SU-DHL-6 (cell line): Measurements from ENCODE around the gene ADAT1.
A peak's percentile ranks its signal among the peaks of the same experiment; 100 is the strongest.

ENCODE experiments used
- H2AFZ ChIP-seq: fragments of 200-600 bp; sonication (generic); 2 replicates; pipeline ENCODE4 v1.6.1; 2014; ENCODE audit warnings: low read depth, mild to moderate bottlenecking, moderate library complexity, mixed read lengths, antibody characterized with exemption, low read length; ENCODE audit not compliant: severe bottlenecking
- H3F3A ChIP-seq: fragments of 200-600 bp; shearing (Covaris generic); 2 replicates; pipeline ENCODE4 v1.6.0; 2016; ENCODE audit warnings: antibody characterized with exemption, mild to moderate bottlenecking; ENCODE audit not compliant: insufficient read depth
- H3K27ac ChIP-seq: fragments of 200-600 bp; sonication (generic); 2 replicates; pipeline ENCODE4 v1.5.1; 2016; ENCODE audit warnings: low read depth, mild to moderate bottlenecking, low read length, moderate library complexity, mixed read lengths
- H3K27me3 ChIP-seq: fragments of 200-600 bp; sonication (generic), shearing (Covaris generic); 2 replicates; pipeline ENCODE4 v1.6.0; 2014; ENCODE audit warnings: mild to moderate bottlenecking, low read length
- H3K36me3 ChIP-seq: fragments of 200-600 bp; sonication (generic); 2 replicates; pipeline ENCODE4 v1.6.1; 2014; ENCODE audit warnings: mild to moderate bottlenecking, low read length, mixed read lengths
- H3K4me2 ChIP-seq: fragments of 300-600, 200-600 bp; shearing (Covaris generic), sonication (generic); 2 replicates; pipeline ENCODE4 v1.6.0; 2014; ENCODE audit warnings: low read length, low read depth, mild to moderate bottlenecking; ENCODE audit not compliant: poor library complexity, severe bottlenecking
- H3K4me3 ChIP-seq: fragments of 200-600 bp; sonication (generic); 2 replicates; pipeline ENCODE4 v1.5.1; 2014; ENCODE audit warnings: antibody characterized with exemption, low read length, mild to moderate bottlenecking, mixed read lengths; ENCODE audit not compliant: insufficient read depth, poor library complexity, severe bottlenecking
- H3K79me2 ChIP-seq: fragments of 200-600 bp; sonication (generic); 2 replicates; pipeline ENCODE4 v1.6.1; 2014; ENCODE audit warnings: mild to moderate bottlenecking, low read length, moderate library complexity; ENCODE audit not compliant: insufficient read depth
- H3K9ac ChIP-seq: fragments of 200-600 bp; sonication (generic); 2 replicates; pipeline ENCODE4 v1.7.0; 2014; ENCODE audit warnings: mild to moderate bottlenecking, low read length
- H3K9me2 ChIP-seq: fragments of 200-600 bp; sonication (generic); replicated peaks from 2 replicates; pipeline ENCODE4 v1.6.1; 2014; ENCODE audit warnings: low read length; ENCODE audit not compliant: insufficient read depth
- H3K9me3 ChIP-seq: fragments of 200-600 bp; sonication (generic); 2 replicates; pipeline ENCODE4 v1.6.1; 2014; ENCODE audit warnings: low read length, mixed read lengths; ENCODE audit not compliant: insufficient read depth
- H4K20me1 ChIP-seq: fragments of 200-600 bp; sonication (generic); 2 replicates; pipeline ENCODE4 v1.6.1; 2014; ENCODE audit warnings: low read depth, mild to moderate bottlenecking, antibody characterized with exemption, low read length, moderate library complexity, mixed read lengths
- EZH2phosphoT487 ChIP-seq: fragments of 200-600 bp; sonication (generic), shearing (Covaris generic); conservative IDR thresholded peaks from 2 replicates; pipeline ENCODE4 v1.6.1; 2018; ENCODE audit warnings: mild to moderate bottlenecking, antibody characterized with exemption, low read length, moderate library complexity, mixed read lengths
- TF ChIP-seq, protein P1 (sequence below): fragments of 200-600 bp; sonication (generic); IDR thresholded peaks from one replicate; pipeline ENCODE4 v1.5.1; 2017; ENCODE audit warnings: antibody characterized with exemption, mild to moderate bottlenecking, low read length, moderate library complexity; ENCODE audit not compliant: insufficient read depth, poor library complexity, severe bottlenecking

ADAT1 gene

DNA sequence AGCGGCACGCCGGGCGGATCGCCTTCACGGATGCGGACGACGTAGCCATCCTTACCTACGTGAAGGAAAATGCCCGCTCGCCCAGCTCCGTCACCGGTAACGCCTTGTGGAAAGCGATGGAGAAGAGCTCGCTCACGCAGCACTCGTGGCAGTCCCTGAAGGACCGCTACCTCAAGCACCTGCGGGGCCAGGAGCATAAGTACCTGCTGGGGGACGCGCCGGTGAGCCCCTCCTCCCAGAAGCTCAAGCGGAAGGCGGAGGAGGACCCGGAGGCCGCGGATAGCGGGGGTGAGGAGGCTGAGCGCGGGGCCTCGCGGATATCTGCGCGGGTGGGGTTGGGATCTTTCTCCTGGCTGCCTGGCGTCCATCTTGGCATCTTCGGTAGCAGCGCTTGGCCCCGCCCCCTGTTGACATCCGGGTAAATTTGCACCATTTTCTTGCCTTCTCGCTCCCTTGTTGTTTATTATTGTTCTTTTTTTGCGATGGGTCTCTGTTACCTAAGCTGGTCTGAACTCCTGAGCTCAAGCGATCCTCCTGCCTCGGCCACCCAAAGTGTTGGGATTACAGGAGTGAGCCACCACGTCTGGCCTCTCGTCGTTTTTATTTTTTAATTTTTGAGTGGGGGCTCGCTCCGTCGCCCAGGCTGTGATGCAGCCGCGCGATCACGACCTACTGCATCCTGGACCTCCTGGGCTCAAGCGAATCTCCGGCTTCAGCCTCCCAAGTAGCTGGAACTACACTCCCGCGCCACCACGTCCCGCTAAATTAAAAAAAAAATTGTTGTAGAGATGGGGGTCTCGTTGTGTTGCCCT is 25.4 kb upstream of the ADAT1 start:
- no peaks in the 10 kb centered on the region for H3K9me2 ChIP-seq
- H3K4me3 ChIP-seq = peak overlapping the region; percentile 92
- H3K79me2 ChIP-seq = peaks cover 95% of the 10 kb centered on the region
- H3K4me2 ChIP-seq = peak overlapping the region; percentile 99
- H3K36me3 ChIP-seq = 0 out of 2 replicates have a peak, but pooled peaks cover 3% of the 10 kb centered on the region
- no peak for TF ChIP-seq EZH2phosphoT487
- TF ChIP-seq, protein P1, sequence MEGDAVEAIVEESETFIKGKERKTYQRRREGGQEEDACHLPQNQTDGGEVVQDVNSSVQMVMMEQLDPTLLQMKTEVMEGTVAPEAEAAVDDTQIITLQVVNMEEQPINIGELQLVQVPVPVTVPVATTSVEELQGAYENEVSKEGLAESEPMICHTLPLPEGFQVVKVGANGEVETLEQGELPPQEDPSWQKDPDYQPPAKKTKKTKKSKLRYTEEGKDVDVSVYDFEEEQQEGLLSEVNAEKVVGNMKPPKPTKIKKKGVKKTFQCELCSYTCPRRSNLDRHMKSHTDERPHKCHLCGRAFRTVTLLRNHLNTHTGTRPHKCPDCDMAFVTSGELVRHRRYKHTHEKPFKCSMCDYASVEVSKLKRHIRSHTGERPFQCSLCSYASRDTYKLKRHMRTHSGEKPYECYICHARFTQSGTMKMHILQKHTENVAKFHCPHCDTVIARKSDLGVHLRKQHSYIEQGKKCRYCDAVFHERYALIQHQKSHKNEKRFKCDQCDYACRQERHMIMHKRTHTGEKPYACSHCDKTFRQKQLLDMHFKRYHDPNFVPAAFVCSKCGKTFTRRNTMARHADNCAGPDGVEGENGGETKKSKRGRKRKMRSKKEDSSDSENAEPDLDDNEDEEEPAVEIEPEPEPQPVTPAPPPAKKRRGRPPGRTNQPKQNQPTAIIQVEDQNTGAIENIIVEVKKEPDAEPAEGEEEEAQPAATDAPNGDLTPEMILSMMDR = no peak
- no peaks in the 10 kb centered on the region for H3K27me3 ChIP-seq
- peak overlapping the region; percentile 30 for H2AFZ ChIP-seq
- H3K9ac ChIP-seq = peak overlapping the region; percentile 87
- H3F3A ChIP-seq = no peaks in the 10 kb centered on the region; the same call in 1 of the 2 replicates
- no peaks in the 10 kb centered on the region for H3K9me3 ChIP-seq
- peaks cover 11% of the 10 kb centered on the region; the same call in 1 of the 2 replicates for H4K20me1 ChIP-seq
- H3K27ac ChIP-seq = peak overlapping the region; percentile 85

DNA sequence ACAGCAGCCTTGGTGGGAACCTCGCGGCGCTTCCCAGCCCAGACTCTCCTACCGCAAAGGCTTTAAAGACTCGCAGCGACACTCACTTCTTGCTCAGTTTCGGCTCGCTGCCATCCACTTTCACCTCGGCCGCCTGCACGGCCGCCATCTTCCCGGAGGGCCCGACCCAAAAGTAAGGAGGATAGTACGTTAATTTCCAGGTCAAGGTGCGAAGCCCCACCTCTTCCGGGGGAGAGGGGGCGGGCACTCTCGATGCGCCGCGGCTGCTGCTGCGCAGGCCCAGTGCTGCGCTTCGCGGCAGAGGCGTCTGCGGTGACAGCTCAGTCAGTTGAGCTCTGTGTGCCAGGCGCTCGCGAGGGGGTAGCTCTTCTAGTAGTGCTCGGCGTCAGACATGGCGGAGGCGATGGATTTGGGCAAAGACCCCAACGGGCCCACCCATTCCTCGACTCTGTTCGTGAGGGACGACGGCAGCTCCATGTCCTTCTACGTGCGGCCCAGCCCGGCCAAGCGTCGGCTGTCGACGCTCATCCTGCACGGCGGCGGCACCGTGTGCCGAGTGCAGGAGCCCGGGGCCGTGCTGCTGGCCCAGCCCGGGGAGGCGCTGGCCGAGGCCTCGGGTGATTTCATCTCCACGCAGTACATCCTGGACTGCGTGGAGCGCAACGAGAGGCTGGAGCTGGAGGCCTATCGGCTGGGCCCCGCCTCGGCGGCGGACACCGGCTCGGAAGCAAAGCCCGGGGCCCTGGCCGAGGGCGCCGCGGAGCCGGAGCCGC is 24.6 kb upstream of the ADAT1 start, which contains the start of the genes KARS1 and TERF2IP:
KARS1 (minus strand) TSS at position 174 of the 773 bp plus-strand sequence; CDS start at position 148, 26 bp downstream.
TERF2IP (plus strand) TSS at position 282 of the 773 bp plus-strand sequence; CDS start at position 392, 110 bp downstream.
- peaks cover 95% of the 10 kb centered on the region for H3K79me2 ChIP-seq
- H2AFZ ChIP-seq = peak within 1 kb of the TSS; percentile 49
- peak within 1 kb of the TSS; percentile 87 for H3K9ac ChIP-seq
- H3K27me3 ChIP-seq = no peaks in the 10 kb centered on the region
- peak within 1 kb of the TSS; percentile 99 for H3K4me2 ChIP-seq
- 0 out of 2 replicates have a peak, but pooled peaks cover 3% of the 10 kb centered on the region for H3K36me3 ChIP-seq
- peaks cover 5% of the 10 kb centered on the region; the same call in 1 of the 2 replicates for H4K20me1 ChIP-seq
- peak within 1 kb of the TSS; percentile 92 for H3K4me3 ChIP-seq
- H3F3A ChIP-seq = no peaks in the 10 kb centered on the region; the same call in 1 of the 2 replicates
- H3K9me2 ChIP-seq = no peaks in the 10 kb centered on the region
- H3K9me3 ChIP-seq = no peaks in the 10 kb centered on the region
- TF ChIP-seq, protein P1 = no peak
- no peak for TF ChIP-seq EZH2phosphoT487
- H3K27ac ChIP-seq = peak within 1 kb of the TSS; percentile 85

DNA sequence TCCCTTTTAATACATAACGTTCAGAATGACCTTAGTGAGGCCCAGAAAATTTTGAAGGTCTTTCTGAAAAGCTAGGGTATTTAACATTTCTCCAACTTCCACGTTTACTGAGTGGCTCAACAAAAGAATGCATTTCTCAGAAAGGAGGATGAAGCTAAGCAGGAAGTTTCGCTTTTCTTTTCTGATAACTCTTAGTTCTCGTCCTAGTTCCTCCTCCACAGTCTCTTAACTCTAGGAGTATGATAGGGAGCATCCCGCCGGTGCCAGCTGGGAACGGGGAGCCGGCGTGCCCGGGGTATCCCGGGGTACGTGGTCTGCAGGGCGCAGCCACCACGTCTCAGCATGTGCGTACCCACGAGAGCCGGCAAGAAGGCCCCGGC is 24.0 kb upstream of the ADAT1 start:
- Histone ChIP-seq H3K27me3 (no peaks in the 10 kb centered on the region), H3K4me3 (peak overlapping the region; percentile 92), H3K79me2 (peaks cover 94% of the 10 kb centered on the region), H3K27ac (peak overlapping the region; percentile 30; the same call in 1 of the 2 replicates), H3K9me3 (no peaks in the 10 kb centered on the region), H2AFZ (peak overlapping the region; percentile 49), H3K9ac (peak overlapping the region; percentile 87), H3K4me2 (peak overlapping the region; percentile 86), H4K20me1 (peaks cover 4% of the 10 kb centered on the region; the same call in 1 of the 2 replicates), H3F3A (no peaks in the 10 kb centered on the region; the same call in 1 of the 2 replicates), H3K36me3 (peaks cover 3% of the 10 kb centered on the region; the same call in 1 of the 2 replicates), H3K9me2 (no peaks in the 10 kb centered on the region)
- TF ChIP-seq, protein P1 = no peak
- TF ChIP-seq EZH2phosphoT487 = no peak
